NB4 (cell line): ENCODE data around the gene SPATA12.

Experiments used
- POLR2A ChIP-seq: IDR thresholded peaks from 2 replicates; pipeline ENCODE4 v1.6.1; 2011; ENCODE audit warnings: mild to moderate bottlenecking; ENCODE audit not compliant: insufficient read length; ENCODE audit errors: extremely low read depth
- TF ChIP-seq, protein P1 (sequence below): IDR thresholded peaks from one replicate; pipeline ENCODE4 v1.5.1; 2012; ENCODE audit warnings: low read depth, low read length
- TF ChIP-seq, protein P2 (sequence below): IDR thresholded peaks from 2 replicates; pipeline ENCODE4 v1.6.1; 2011; ENCODE audit warnings: low read depth, low read length

DNA sequence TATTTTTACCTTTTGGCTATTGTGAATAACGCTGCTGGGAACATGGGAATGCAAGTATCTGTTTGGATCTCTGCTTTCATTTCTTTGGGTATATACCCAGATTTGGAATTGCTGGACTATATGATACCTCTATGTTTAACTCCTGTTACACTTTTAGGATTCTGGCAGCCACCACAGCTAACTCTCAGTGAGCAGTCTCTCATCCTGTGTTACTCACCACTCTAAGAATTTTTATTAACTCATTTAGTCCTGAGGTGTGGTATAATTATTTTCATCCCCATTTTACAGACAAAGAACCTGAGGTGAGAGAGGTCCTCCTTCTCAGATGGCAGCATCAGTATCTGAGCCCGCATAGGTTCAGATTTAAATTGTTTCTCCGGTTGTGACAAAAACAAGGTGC lies 1.1 kb downstream of the SPATA12 start:
- TF ChIP-seq, protein P1, sequence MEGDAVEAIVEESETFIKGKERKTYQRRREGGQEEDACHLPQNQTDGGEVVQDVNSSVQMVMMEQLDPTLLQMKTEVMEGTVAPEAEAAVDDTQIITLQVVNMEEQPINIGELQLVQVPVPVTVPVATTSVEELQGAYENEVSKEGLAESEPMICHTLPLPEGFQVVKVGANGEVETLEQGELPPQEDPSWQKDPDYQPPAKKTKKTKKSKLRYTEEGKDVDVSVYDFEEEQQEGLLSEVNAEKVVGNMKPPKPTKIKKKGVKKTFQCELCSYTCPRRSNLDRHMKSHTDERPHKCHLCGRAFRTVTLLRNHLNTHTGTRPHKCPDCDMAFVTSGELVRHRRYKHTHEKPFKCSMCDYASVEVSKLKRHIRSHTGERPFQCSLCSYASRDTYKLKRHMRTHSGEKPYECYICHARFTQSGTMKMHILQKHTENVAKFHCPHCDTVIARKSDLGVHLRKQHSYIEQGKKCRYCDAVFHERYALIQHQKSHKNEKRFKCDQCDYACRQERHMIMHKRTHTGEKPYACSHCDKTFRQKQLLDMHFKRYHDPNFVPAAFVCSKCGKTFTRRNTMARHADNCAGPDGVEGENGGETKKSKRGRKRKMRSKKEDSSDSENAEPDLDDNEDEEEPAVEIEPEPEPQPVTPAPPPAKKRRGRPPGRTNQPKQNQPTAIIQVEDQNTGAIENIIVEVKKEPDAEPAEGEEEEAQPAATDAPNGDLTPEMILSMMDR, result no peak
- TF ChIP-seq, protein P2, sequence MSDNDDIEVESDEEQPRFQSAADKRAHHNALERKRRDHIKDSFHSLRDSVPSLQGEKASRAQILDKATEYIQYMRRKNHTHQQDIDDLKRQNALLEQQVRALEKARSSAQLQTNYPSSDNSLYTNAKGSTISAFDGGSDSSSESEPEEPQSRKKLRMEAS, result no peak
- TF ChIP-seq POLR2A, result no peak
